Vagina (tissue), 2 donors: Measurements from ENCODE around the gene ZMYND10.

ENCODE experiments used
- POLR2A ChIP-seq, 2 donors: fragments of 450-650 bp; IDR thresholded peaks; one replicate each; pipeline ENCODE4 v1.6.1; 2017; ENCODE audit warnings: antibody characterized with exemption in 2 of 2, mild to moderate bottlenecking in 2 of 2, moderate library complexity in 2 of 2
- TF ChIP-seq, protein P1 (sequence below), 3 experiments: fragments of 450-650 bp in 2 of 3; fragments of 200-600 bp in 1 of 3; sonication (generic) in 1 of 3; IDR thresholded peaks; one replicate each; pipeline ENCODE4 v1.5.1; 2017 to 2019; ENCODE audit warnings: antibody characterized with exemption in 3 of 3, mild to moderate bottlenecking in 2 of 3, moderate library complexity in 2 of 3

DNA sequence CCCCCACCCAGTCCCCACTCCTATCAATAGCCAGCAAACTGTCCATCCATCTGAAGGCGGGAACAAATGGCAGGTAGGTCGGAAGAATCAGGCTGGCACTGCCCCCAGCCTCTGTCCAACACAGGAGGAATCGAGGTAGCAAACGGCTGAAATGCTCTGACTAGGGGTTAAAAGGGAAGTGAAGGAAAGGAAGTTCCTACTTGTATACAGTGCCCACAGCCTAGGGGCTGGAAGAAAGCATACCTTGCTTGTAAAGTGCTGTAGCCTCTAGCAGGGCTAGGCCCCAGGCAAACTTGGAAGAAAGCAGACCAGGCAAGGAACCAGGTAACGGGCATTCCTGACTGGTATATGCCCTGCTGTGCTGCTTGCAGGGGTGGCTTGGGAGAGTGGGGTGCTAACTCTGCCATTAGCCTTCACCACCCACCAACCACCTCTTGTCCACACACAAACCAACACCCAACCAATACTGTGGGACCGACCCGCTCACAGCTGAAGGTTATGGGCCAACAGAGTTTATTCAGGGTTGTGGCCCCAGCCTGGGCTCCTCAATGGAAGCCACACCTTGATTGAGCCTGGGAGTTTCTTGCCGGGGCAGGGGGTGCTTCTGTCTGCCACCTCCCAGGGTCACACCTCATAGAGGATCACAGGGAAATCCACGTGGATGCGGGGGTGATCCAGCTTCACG lies 19.9 kb downstream of the ZMYND10 start:
- TF ChIP-seq, protein P1, sequence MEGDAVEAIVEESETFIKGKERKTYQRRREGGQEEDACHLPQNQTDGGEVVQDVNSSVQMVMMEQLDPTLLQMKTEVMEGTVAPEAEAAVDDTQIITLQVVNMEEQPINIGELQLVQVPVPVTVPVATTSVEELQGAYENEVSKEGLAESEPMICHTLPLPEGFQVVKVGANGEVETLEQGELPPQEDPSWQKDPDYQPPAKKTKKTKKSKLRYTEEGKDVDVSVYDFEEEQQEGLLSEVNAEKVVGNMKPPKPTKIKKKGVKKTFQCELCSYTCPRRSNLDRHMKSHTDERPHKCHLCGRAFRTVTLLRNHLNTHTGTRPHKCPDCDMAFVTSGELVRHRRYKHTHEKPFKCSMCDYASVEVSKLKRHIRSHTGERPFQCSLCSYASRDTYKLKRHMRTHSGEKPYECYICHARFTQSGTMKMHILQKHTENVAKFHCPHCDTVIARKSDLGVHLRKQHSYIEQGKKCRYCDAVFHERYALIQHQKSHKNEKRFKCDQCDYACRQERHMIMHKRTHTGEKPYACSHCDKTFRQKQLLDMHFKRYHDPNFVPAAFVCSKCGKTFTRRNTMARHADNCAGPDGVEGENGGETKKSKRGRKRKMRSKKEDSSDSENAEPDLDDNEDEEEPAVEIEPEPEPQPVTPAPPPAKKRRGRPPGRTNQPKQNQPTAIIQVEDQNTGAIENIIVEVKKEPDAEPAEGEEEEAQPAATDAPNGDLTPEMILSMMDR (IDR thresholded peaks at IDR 0.05): no peak
- TF ChIP-seq POLR2A (IDR thresholded peaks at IDR 0.05): no peak
